Activated CD8-positive, alpha-beta memory T cell treated with anti-CD3 and anti-CD28 coated beads, Interleukin-2, amount 50 U/mL, for 24 hours (primary cell): Measurements from ENCODE around the gene ZFP91.

Source experiments
- DNase-seq: peaks from one replicate; pipeline ENCODE4 v3.0.0-alpha.2; 2020; ENCODE audit errors: extremely low read depth

The ZFP91 gene

GRCh38 chr11:58586998-58587397 lies 8.1 kb downstream of the ZFP91 start:
- no peak for DNase-seq

GRCh38 chr11:58591659-58592058 lies 12.8 kb downstream of the ZFP91 start:
- DNase-seq, result no peak

GRCh38 chr11:58592760-58593472 lies 14.1 kb downstream of the ZFP91 start:
- no peak for DNase-seq

GRCh38 chr11:58594826-58595225 lies 16.0 kb downstream of the ZFP91 start:
- no peak for DNase-seq

- no peak for DNase-seq
These were observed 17.8 kb downstream of the ZFP91 start for GRCh38 chr11:58596621-58597020.

GRCh38 chr11:58597486-58598144 lies 18.8 kb downstream of the ZFP91 start:
- DNase-seq, result no peak

GRCh38 chr11:58600510-58600909 lies 21.6 kb downstream of the ZFP91 start:
- no peak for DNase-seq

- DNase-seq, result no peak
These were observed 28.3 kb downstream of the ZFP91 start for GRCh38 chr11:58606930-58607714.

- no peak for DNase-seq
These were observed 29.5 kb downstream of the ZFP91 start for GRCh38 chr11:58608331-58608730.

GRCh38 chr11:58609723-58610122 lies 30.9 kb downstream of the ZFP91 start:
- DNase-seq, result no peak

GRCh38 chr11:58613228-58613627 lies 34.4 kb downstream of the ZFP91 start:
- DNase-seq, result no peak

- DNase-seq, result no peak
These were observed 36.7 kb downstream of the ZFP91 start for GRCh38 chr11:58615559-58615958.

GRCh38 chr11:58616594-58616993 lies 37.7 kb downstream of the ZFP91 start:
- no peak for DNase-seq

- no peak for DNase-seq
These were observed 39.2 kb downstream of the ZFP91 start for GRCh38 chr11:58617976-58618557.

GRCh38 chr11:58621586-58622262 lies 42.9 kb downstream of the ZFP91 start:
- no peak for DNase-seq

- no peak for DNase-seq
These were observed 43.5 kb downstream of the ZFP91 start, which contains the start of gene CNTF for GRCh38 chr11:58622344-58622743. Gene CNTF (plus strand): TSS chr11:58622665. CDS start chr11:58622753, 88 bp downstream.

- no peak for DNase-seq
These were observed 46.2 kb downstream of the ZFP91 start for GRCh38 chr11:58625086-58625485.

- no peak for DNase-seq
These were observed 47.1 kb downstream of the ZFP91 start for GRCh38 chr11:58625826-58626460.

- no peak for DNase-seq
These were observed 48.1 kb downstream of the ZFP91 start for GRCh38 chr11:58626934-58627483.

- DNase-seq, result no peak
These were observed 49.6 kb downstream of the ZFP91 start for GRCh38 chr11:58628446-58628845.

- no peak for DNase-seq
These were observed 51.0 kb downstream of the ZFP91 start for GRCh38 chr11:58629857-58630256.
